HG02973 (cell line): Measurements from ENCODE around the gene NEDD4L.
"Not testable (repeated sequence)": the region's sequence is repeated elsewhere in the genome, so short reads cannot be mapped to it uniquely, and the experiment has no call there.

Experiments used
- ATAC-seq: cut with Tn5 transposase; IDR thresholded peaks from one replicate; pipeline ENCODE4 v1.9.1; 2021; ENCODE audit warnings: moderate library complexity; ENCODE audit not compliant: unreplicated experiment

The NEDD4L gene

GRCh38 chr18:58043491-58044369, at the start of gene NEDD4L:
NEDD4L (plus strand) TSS chr18:58044226; CDS start chr18:58044661, 435 bp downstream.
- peak; percentile 74 for ATAC-seq

- no peak for ATAC-seq
These were observed 48.7 kb upstream of the NEDD4L start for GRCh38 chr18:57995331-57995730.

GRCh38 chr18:57996894-57997293, 47.1 kb upstream of the NEDD4L start:
- ATAC-seq, result not testable (repeated sequence)

GRCh38 chr18:57997820-57998219, 46.2 kb upstream of the NEDD4L start:
- ATAC-seq, result no peak

- no peak for ATAC-seq
These were observed 45.6 kb upstream of the NEDD4L start for GRCh38 chr18:57998461-57998860.

GRCh38 chr18:58004317-58004716, 39.7 kb upstream of the NEDD4L start:
- ATAC-seq, result no peak

GRCh38 chr18:58005011-58005410, 39.0 kb upstream of the NEDD4L start:
- no peak for ATAC-seq

GRCh38 chr18:58005885-58006523, 38.0 kb upstream of the NEDD4L start:
- no peak for ATAC-seq

GRCh38 chr18:58009166-58009565, 34.9 kb upstream of the NEDD4L start:
- no peak for ATAC-seq

GRCh38 chr18:58010265-58010664, 33.8 kb upstream of the NEDD4L start:
- no peak for ATAC-seq

- no peak for ATAC-seq
These were observed 31.7 kb upstream of the NEDD4L start for GRCh38 chr18:58012356-58012755.

GRCh38 chr18:58013241-58014211, 30.5 kb upstream of the NEDD4L start:
- no peak for ATAC-seq

- peak; percentile 99 for ATAC-seq
These were observed 28.8 kb upstream of the NEDD4L start for GRCh38 chr18:58015065-58015780.

GRCh38 chr18:58017267-58017666, 26.8 kb upstream of the NEDD4L start:
- ATAC-seq, result no peak

- ATAC-seq, result no peak
These were observed 23.4 kb upstream of the NEDD4L start for GRCh38 chr18:58020567-58021107.

GRCh38 chr18:58021504-58021903, 22.5 kb upstream of the NEDD4L start:
- ATAC-seq, result no peak

GRCh38 chr18:58023108-58023507, 20.9 kb upstream of the NEDD4L start:
- ATAC-seq, result no peak

- no peak for ATAC-seq
These were observed 19.9 kb upstream of the NEDD4L start for GRCh38 chr18:58024139-58024538.

GRCh38 chr18:58025205-58025604, 18.8 kb upstream of the NEDD4L start:
- no peak for ATAC-seq

GRCh38 chr18:58025733-58026132, 18.3 kb upstream of the NEDD4L start:
- ATAC-seq, result no peak
